SIG-M5 (cell line): Measurements from ENCODE around the gene GNG7.
"Not testable (repeated sequence)": the region's sequence is repeated elsewhere in the genome, so short reads cannot be mapped to it uniquely, and the experiment has no call there.

Experiments
- DNase-seq: peaks from one replicate; lab custom pipeline; 2025; lab: John Stamatoyannopoulos, UW

The GNG7 gene

GRCh38 chr19:2726904-2727639 lies 24.6 kb upstream of the GNG7 start:
- no peak for DNase-seq

GRCh38 chr19:2726160-2726855 lies 23.8 kb upstream of the GNG7 start:
- DNase-seq: no peak

- DNase-seq: no peak
Observed at GRCh38 chr19:2724148-2724557, 21.7 kb upstream of the GNG7 start.

DNA sequence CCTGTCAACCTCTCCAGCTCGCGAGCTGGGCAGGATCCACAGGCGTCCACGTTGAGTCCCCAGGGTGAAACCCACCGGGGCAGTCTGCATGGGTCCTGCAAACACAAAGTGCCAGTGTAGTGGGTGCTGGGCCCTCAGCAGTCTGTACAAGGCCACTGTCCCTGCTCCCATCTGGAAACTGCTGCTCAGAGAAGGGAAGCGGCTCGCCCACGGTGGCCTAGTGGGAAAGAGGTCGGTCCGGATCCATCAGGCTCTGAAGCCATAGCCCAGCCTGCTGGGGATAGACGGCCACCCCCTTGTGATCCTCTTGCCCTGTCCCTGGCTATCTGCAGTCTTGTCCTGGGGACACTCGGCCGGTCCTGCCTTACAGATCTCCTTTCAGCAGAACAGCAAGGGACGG lies 21.3 kb upstream of the GNG7 start:
- DNase-seq: no peak

DNA sequence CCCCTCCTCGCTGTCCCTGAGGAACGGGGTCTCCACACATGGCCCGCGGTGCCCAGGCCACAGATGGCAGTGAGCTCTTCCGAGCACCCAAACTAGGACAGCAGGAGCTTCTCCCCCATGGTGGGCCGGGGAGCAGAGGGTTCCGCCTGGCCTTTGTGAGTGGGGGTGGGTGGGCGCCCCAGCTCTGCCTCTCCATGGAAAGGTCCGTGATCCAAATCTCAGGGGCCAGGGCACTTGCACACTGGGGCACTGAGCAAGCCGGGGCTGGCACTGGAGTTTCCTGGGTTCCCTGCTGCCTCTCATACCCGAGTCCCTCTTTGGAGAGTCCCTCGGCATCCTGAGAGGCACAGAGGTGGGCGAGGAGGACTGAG lies 20.8 kb upstream of the GNG7 start:
- no peak for DNase-seq

- DNase-seq: no peak
Observed at GRCh38 chr19:2722541-2723344, 20.2 kb upstream of the GNG7 start.

DNA sequence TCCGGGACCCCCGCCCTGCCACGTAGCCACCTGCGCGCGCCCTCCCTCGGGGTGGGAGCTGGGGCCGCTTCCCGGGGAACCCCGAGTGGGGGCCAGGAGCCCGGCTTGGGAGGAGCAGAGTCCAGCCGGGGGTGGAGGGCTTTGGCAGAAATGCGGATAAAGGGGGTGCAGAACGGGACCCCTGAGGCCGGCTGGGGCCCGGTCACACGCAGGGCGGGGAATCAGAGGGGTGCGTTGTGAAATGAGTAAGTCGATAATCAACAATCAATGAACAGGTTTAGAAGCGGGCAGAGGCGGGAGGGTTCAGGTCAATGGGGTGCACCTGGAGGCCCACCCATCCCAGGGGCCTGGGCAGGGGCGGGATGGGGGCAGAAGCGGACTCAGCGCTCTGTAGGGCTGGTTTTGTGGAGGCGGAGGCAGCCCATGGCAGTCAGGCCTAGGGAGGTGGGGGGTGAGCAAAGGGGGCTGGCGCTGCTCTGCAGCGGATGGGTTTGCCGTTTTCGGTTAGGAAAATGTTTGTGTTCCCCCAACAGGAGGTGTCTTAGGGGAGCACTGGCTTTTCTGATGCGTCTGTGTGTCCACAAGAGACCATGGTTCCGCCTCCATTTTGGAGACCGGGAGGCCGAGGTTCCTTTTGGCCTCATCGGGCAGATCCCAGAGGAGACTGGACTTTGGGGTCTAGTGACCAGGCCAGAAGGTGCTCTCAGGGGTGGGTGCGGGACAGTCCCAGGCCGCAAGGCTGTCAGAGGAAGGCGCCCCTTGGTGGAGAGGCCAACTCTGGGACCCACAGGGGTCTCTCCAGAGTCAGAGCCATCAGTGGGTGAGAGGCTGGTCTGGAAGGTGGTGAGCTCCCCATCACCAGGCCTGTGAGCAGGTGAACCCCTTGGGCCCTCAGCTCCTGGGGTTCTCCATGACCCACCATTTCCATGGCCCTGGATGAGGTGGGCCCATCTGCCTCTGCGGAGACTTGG lies 19.4 kb upstream of the GNG7 start:
- no peak for DNase-seq

DNA sequence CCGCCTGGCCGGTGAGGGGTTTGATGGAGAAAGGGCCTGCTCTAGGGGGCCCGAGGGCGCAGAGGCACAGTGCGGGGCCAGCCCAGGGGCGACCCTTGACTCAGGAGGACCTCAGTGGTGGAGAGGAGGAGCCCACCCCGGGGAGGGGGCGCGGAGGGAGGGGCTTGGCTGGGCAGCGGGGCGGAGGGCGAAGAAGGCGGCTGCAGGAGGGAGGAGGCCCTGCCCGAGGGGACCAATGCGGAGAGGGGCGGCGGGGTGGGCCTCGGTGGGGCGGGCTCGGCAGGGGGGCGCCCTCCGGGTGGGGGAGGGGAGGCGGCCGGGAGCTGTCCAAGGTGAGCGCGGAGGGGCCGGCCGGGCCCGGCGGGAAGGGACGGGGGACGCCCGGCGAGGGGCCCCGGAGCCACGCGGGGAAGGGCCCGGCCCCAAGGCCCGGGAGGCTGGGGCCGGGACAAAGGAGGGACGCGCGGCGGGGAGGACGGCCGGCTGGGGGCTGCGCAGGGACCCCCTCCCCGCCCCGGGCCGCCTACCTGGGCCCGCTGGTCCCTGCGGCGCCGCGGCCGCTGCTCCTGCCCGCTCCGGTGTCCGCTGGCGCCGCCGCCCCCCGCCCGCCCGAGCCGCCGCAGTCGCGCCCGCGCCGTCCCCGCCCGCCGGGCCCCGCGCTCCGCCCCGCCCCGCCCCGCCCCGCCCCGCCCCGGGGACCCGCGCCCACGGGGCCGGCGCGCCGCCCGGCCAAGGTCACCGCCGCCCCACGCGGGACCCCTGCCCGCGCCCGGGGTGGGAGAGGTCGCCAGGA lies 18.5 kb upstream of the GNG7 start, which contains the start of gene DIRAS1:
Gene DIRAS1, minus strand, starts transcription at position 596 of the 793 bp plus-strand sequence. CDS start 3,566 bp downstream, outside the sequence.
- no peak for DNase-seq

GRCh38 chr19:2719920-2720776 lies 17.7 kb upstream of the GNG7 start:
- DNase-seq: no peak

DNA sequence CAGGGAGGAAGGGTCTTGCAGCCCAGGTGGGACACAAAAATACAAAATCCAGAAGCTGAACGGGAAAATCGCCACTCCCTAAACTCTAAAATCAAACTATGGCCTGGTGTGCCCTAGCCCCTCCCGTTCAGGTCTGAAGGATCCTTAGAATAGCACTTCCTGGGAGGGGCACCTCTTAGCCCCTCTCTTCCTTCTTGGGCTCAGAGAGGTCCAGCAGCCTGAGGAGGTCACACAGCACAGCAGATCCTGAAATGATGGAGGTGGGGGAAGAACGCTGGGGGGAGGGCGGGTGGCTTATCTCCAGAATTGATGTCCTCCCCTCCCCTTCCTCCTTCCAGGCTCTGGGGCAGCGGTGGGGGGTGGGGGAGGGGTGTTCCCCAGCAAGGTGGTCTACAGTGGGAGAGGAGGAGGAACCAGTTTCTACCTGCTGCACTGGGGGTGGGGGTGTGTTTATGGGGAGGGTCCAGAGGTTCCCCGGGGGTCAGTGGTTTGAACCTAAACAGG lies 16.8 kb upstream of the GNG7 start:
- DNase-seq: no peak

DNA sequence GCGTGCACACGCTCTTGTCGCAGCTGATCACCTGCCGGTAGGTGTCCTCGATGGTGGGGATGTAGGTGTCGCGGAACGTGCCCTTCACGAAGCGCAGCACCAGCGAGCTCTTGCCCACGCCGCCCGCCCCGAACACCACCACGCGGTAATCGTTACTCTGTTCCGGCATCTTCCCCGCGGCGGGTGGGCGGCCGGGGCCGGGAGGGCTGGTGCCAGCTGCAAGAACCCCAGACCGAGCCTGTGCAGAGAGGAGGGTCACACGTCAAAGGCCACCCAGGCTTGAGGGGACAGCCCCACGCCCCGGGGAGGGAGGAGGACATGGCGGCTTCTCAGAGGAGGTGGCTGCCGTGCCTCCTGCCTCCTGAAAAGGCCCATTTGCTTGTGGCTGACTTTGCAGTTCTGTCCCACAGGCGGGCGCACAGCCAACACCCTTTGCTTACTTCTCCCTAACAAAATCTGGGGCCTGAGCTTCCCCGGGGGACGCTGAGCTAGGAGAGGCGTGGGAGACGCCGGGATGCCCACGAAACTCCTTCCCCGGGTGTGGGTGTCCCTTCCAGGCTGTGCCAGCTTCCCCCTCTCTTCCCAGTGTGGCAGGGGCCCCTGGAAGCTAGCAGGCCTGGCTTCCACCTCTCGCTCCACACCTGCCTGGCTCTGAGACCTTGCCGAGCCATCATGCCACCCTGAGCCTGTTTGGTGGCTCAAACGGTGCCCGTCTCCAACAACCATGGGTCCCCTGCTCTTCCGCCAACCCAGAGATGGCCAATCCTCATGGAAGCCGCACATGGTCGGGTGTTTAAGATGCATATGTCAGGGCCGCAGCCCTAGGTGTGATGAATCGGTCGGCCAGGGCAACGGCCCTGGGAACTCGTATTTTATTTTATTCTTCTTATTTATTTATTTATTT lies 15.4 kb upstream of the GNG7 start:
- DNase-seq: no peak

- DNase-seq: no peak
Observed at GRCh38 chr19:2716722-2717637, 14.5 kb upstream of the GNG7 start.

DNA sequence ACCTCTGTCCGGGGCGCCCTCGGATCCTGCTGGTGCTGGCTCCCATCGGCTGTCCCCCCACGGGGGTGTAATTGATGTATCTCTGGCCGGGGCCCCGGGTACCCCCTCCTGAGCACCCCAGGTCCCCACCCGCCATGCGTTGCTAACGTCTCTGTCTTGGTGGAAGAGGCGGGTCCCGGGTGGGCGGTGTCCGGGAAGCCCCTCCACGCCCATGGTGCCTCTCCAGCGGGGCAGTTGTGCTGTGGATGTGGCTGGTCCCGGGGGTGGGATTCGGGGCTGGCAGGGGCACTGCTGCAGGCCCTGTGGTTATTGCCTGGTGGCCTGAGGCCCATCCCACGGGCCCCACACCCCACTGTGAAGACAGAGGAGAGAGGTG lies 13.8 kb upstream of the GNG7 start:
- no peak for DNase-seq

GRCh38 chr19:2715470-2716274 lies 13.2 kb upstream of the GNG7 start:
- no peak for DNase-seq

GRCh38 chr19:2714531-2715269 lies 12.2 kb upstream of the GNG7 start:
- DNase-seq: no peak

DNA sequence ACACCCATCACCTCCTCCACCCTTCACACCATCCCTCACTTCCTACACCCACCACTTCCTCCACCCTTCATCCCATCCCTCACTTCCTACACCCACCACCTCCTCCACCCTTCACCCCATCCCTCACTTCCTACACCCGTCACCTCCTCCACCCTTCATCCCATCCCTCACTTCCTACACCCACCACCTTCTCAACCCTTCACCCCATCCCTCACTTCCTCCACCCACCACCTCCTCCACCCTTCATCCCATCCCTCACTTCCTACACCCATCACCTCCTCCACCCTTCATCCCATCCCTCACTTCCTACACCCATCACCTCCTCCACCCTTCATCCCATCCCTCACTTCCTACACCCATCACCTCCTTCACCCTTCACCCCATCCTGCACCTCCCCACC lies 11.6 kb upstream of the GNG7 start:
- DNase-seq: not testable (repeated sequence)
